HepG2 (cell line): ENCODE results near the gene YBX2. TPM values are rescaled to one million over a fixed set of nuclear protein-coding genes. Genes with fewer than 3 reads are reported as not detected.

Experiments
- FIP1L1 ChIP-seq: fragments of 200-400 bp; formaldehyde crosslinking; IDR thresholded peaks from 2 replicates; pipeline ENCODE4 v1.6.1; 2018; ENCODE audit warnings: low read depth, mild to moderate bottlenecking, low read length, moderate library complexity, borderline replicate concordance; ENCODE audit not compliant: insufficient read depth
- GZF1 ChIP-seq: sonication (generic); formaldehyde crosslinking; IDR thresholded peaks from 2 replicates; pipeline ENCODE4 v1.5.1; 2020; ENCODE audit warnings: mild to moderate bottlenecking, missing genetic modification reagents
- HNRNPUL1 ChIP-seq: fragments of 200-400 bp; formaldehyde crosslinking; IDR thresholded peaks from 2 replicates; pipeline ENCODE4 v1.6.1; 2017; ENCODE audit warnings: low read depth, mild to moderate bottlenecking, low read length, moderate library complexity
- IRF9 ChIP-seq: sonication (generic); formaldehyde crosslinking; IDR thresholded peaks from 2 replicates; pipeline ENCODE4 v1.8.0; 2022; ENCODE audit warnings: missing genetic modification reagents, mild to moderate bottlenecking, borderline replicate concordance
- JUND ChIP-seq: sonication (generic); formaldehyde crosslinking; IDR thresholded peaks from 2 replicates; pipeline ENCODE4 v1.8.0; 2022; ENCODE audit warnings: mild to moderate bottlenecking, missing genetic modification reagents
- MAFG ChIP-seq: sonication (generic); formaldehyde crosslinking; IDR thresholded peaks from 2 replicates; pipeline ENCODE4 v1.5.1; 2020; ENCODE audit warnings: mild to moderate bottlenecking, missing genetic modification reagents
- MEIS1 ChIP-seq: sonication (generic); formaldehyde crosslinking; IDR thresholded peaks from 2 replicates; pipeline ENCODE4 v1.9.0; 2021; ENCODE audit warnings: mild to moderate bottlenecking, missing genetic modification reagents, moderate library complexity, borderline replicate concordance
- MTF2 ChIP-seq: sonication (generic); formaldehyde crosslinking; IDR thresholded peaks from 2 replicates; pipeline ENCODE4 v1.5.0; 2020; ENCODE audit warnings: missing genetic modification reagents, borderline replicate concordance
- RARG ChIP-seq: sonication (generic); formaldehyde crosslinking; IDR thresholded peaks from 2 replicates; pipeline ENCODE4 v1.4.0; 2020; ENCODE audit warnings: low read depth, mild to moderate bottlenecking, missing genetic modification reagents
- SMARCE1 ChIP-seq: fragments of 450-650 bp; IDR thresholded peaks from 2 replicates; pipeline ENCODE4 v1.6.1; 2017; ENCODE audit warnings: borderline replicate concordance
- SNAPC2 ChIP-seq: sonication (generic); formaldehyde crosslinking; IDR thresholded peaks from 2 replicates; pipeline ENCODE4 v1.8.1; 2022; ENCODE audit warnings: mild to moderate bottlenecking, missing genetic modification reagents
- SNAPC4 ChIP-seq: sonication (generic); formaldehyde crosslinking; IDR thresholded peaks from 2 replicates; pipeline ENCODE4 v1.4.0; 2020; ENCODE audit warnings: mild to moderate bottlenecking, missing genetic modification reagents
- TBL1XR1 ChIP-seq: fragments of 150-350 bp; IDR thresholded peaks from 2 replicates; pipeline ENCODE4 v1.6.1; 2014; ENCODE audit warnings: borderline replicate concordance, low read length; ENCODE audit not compliant: partially characterized antibody
- THAP11 ChIP-seq: IDR thresholded peaks from 2 replicates; pipeline ENCODE4 v1.6.1; 2016; ENCODE audit warnings: missing biosample characterization, missing genetic modification reagents
- ZNF253 ChIP-seq: sonication (generic); formaldehyde crosslinking; IDR thresholded peaks from 2 replicates; pipeline ENCODE4 v1.8.0; 2022; ENCODE audit warnings: mild to moderate bottlenecking, missing genetic modification reagents, borderline replicate concordance
- ZNF383 ChIP-seq: sonication (generic); formaldehyde crosslinking; IDR thresholded peaks from 2 replicates; pipeline ENCODE4 v1.4.0; 2020; ENCODE audit warnings: missing genetic modification reagents, mild to moderate bottlenecking, borderline replicate concordance
- ZNF780A ChIP-seq: sonication (generic); formaldehyde crosslinking; IDR thresholded peaks from 2 replicates; pipeline ENCODE4 v1.8.0; 2022; ENCODE audit warnings: mild to moderate bottlenecking, missing genetic modification reagents, moderate library complexity
- polyA plus RNA-seq, 8 experiments: library from polyadenylated mRNA; depleted of rRNA in 3 of 8; stranded (reverse) in 7 of 8; unstranded in 1 of 8; fragments of >200 nt; fragmentation: Illumina TruSeq in 4 of 8; extraction: Trizol in 4 of 8; gene quantifications; 2 replicates each; pipeline versions ENCODE4 v1.2.1 to v1.2.3, GENCODE V29; 2011 to 2016; ENCODE audit warnings: low read depth in 4 of 8, missing spikeins in 1 of 8, mixed read lengths in 1 of 8; ENCODE audit not compliant: insufficient read depth in 1 of 8
- total RNA-seq, 5 experiments: library from RNA; depleted of rRNA; stranded (reverse); fragments of >200 nt; fragmentation: Illumina TruSeq; extraction: Trizol; gene quantifications; 2 replicates each; pipeline ENCODE4 v1.2.3, GENCODE V29; 2016; ENCODE audit warnings: low read depth in 1 of 5

Gene YBX2
- total and polyA plus RNA-seq, 2 of the 13 experiments (the other 11 are each of a cell fraction or from before 2014, with no cell fraction given): 0.12 to 0.22 TPM

GRCh38 chr17:7241783-7242716, 52.4 kb downstream of the YBX2 start, which contains the start of gene GABARAP (continued):
- TF ChIP-seq GZF1 (CRISPR knock-in tag): no peak
- TF ChIP-seq MEIS1 (CRISPR knock-in tag): 0 out of 2 replicates have a peak, but pooled peaks have one; percentile 8
- TF ChIP-seq MAFG: no peak
- no peak for TF ChIP-seq RARG (CRISPR knock-in tag)
- no peak for TF ChIP-seq ZNF253
- TF ChIP-seq MTF2: no peak
- TF ChIP-seq ZNF383 (CRISPR knock-in tag): no peak
- TF ChIP-seq THAP11 (CRISPR knock-in tag): peak; percentile 76
- TF ChIP-seq JUND (CRISPR knock-in tag): peak; percentile 39; the same call in 1 of the 2 replicates
- no peak for TF ChIP-seq IRF9 (CRISPR knock-in tag)
- no peak for TF ChIP-seq SMARCE1
- TF ChIP-seq SNAPC2 (CRISPR knock-in tag): no peak
- TF ChIP-seq HNRNPUL1: no peak
- no peak for TF ChIP-seq SNAPC4
- no peak for TF ChIP-seq ZNF780A
- TF ChIP-seq TBL1XR1: no peak
- TF ChIP-seq FIP1L1: no peak
